ENCODE measurements around the gene DNAJB8. TPM values are rescaled to one million over a fixed set of nuclear protein-coding genes. Genes with fewer than 3 reads are reported as not detected.

DNAJB8 gene
- total RNA-seq, 1 donor from 2014 or later = not detected

- no peak for DNase-seq (ENCODE audit: low read depth)
Observed at GRCh38 chr3:128483657-128484403, 17.1 kb upstream of the DNAJB8 start.

GRCh38 chr3:128482666-128483656, 16.3 kb upstream of the DNAJB8 start:
- DNase-seq (ENCODE audit: low read depth) = no peak

- DNase-seq (ENCODE audit: low read depth) = no peak
Observed at GRCh38 chr3:128482175-128482574, 15.5 kb upstream of the DNAJB8 start.

GRCh38 chr3:128481438-128481942, 14.8 kb upstream of the DNAJB8 start:
- no peak for DNase-seq (ENCODE audit: low read depth)

- no peak for DNase-seq (ENCODE audit: low read depth)
Observed at GRCh38 chr3:128480717-128481437, 14.2 kb upstream of the DNAJB8 start.

- no peak for DNase-seq (ENCODE audit: low read depth)
Observed at GRCh38 chr3:128480278-128480677, 13.6 kb upstream of the DNAJB8 start.

GRCh38 chr3:128479558-128480086, 12.9 kb upstream of the DNAJB8 start:
- no peak for DNase-seq (ENCODE audit: low read depth)

GRCh38 chr3:128478576-128479506, 12.2 kb upstream of the DNAJB8 start:
- no peak for DNase-seq (ENCODE audit: low read depth)

GRCh38 chr3:128476659-128477058, 10.0 kb upstream of the DNAJB8 start:
- no peak for DNase-seq (ENCODE audit: low read depth)

GRCh38 chr3:128475355-128475754, 8.7 kb upstream of the DNAJB8 start:
- no peak for DNase-seq (ENCODE audit: low read depth)

GRCh38 chr3:128473737-128474136, 7.0 kb upstream of the DNAJB8 start:
- DNase-seq (ENCODE audit: low read depth) = no peak

GRCh38 chr3:128473180-128473519, 6.5 kb upstream of the DNAJB8 start:
- DNase-seq (ENCODE audit: low read depth) = peak; percentile 28

GRCh38 chr3:128472449-128473179, 5.9 kb upstream of the DNAJB8 start:
- no peak for DNase-seq (ENCODE audit: low read depth)

GRCh38 chr3:128471720-128472119, 5.0 kb upstream of the DNAJB8 start:
- DNase-seq (ENCODE audit: low read depth) = no peak

- DNase-seq (ENCODE audit: low read depth) = no peak
Observed at GRCh38 chr3:128471110-128471509, 4.4 kb upstream of the DNAJB8 start.

- no peak for DNase-seq (ENCODE audit: low read depth)
Observed at GRCh38 chr3:128470134-128470899, 3.6 kb upstream of the DNAJB8 start.

GRCh38 chr3:128469556-128469955, 2.9 kb upstream of the DNAJB8 start:
- DNase-seq (ENCODE audit: low read depth) = no peak

- no peak for DNase-seq (ENCODE audit: low read depth)
Observed at GRCh38 chr3:128468791-128469527, 2.3 kb upstream of the DNAJB8 start.
